Femur (tissue), 1 donor: ENCODE measurements around the gene TNFRSF1B.
A peak's percentile ranks its signal among the peaks of the same experiment; 100 is the strongest.

ENCODE experiments used
- DNase-seq: peaks from one replicate; pipeline ENCODE4 v3.0.0-alpha.2; 2017

Gene TNFRSF1B

GRCh38 chr1:12176298-12177118 lies 9.7 kb downstream of the TNFRSF1B start:
- DNase-seq: no peak

GRCh38 chr1:12177156-12177998 lies 10.6 kb downstream of the TNFRSF1B start:
- DNase-seq: no peak

- peak; percentile 58 for DNase-seq
These were observed 11.2 kb downstream of the TNFRSF1B start for GRCh38 chr1:12177999-12178441.

- no peak for DNase-seq
These were observed 11.7 kb downstream of the TNFRSF1B start for GRCh38 chr1:12178511-12178910.

GRCh38 chr1:12179111-12179519 lies 12.3 kb downstream of the TNFRSF1B start:
- peak; percentile 57 for DNase-seq

GRCh38 chr1:12179676-12180075 lies 12.9 kb downstream of the TNFRSF1B start:
- DNase-seq: no peak

GRCh38 chr1:12180315-12180714 lies 13.5 kb downstream of the TNFRSF1B start:
- peak; percentile 77 for DNase-seq

- no peak for DNase-seq
These were observed 14.1 kb downstream of the TNFRSF1B start for GRCh38 chr1:12180903-12181302.

GRCh38 chr1:12181568-12181967 lies 14.8 kb downstream of the TNFRSF1B start:
- DNase-seq: no peak

GRCh38 chr1:12182410-12182984 lies 15.7 kb downstream of the TNFRSF1B start:
- no peak for DNase-seq

GRCh38 chr1:12183095-12183794 lies 16.5 kb downstream of the TNFRSF1B start:
- DNase-seq: no peak

GRCh38 chr1:12184008-12184681 lies 17.4 kb downstream of the TNFRSF1B start:
- peak; percentile 84 for DNase-seq

- no peak for DNase-seq
These were observed 18.5 kb downstream of the TNFRSF1B start for GRCh38 chr1:12185036-12185917.

- no peak for DNase-seq
These were observed 19.3 kb downstream of the TNFRSF1B start for GRCh38 chr1:12185918-12186678.

- no peak for DNase-seq
These were observed 19.8 kb downstream of the TNFRSF1B start for GRCh38 chr1:12186679-12186985.

GRCh38 chr1:12188115-12188514 lies 21.3 kb downstream of the TNFRSF1B start:
- DNase-seq: no peak

- DNase-seq: no peak
These were observed 22.0 kb downstream of the TNFRSF1B start for GRCh38 chr1:12188657-12189327.

- DNase-seq: no peak
These were observed 22.5 kb downstream of the TNFRSF1B start for GRCh38 chr1:12189328-12189682.

GRCh38 chr1:12191242-12192032 lies 24.6 kb downstream of the TNFRSF1B start:
- no peak for DNase-seq
